ENCODE results near the gene USP50. TPM values are rescaled to one million over a fixed set of nuclear protein-coding genes. Genes with fewer than 3 reads are reported as not detected.

Gene USP50
- total and polyA plus RNA-seq, 4 donors: 0.42 to 0.93 TPM; not detected in 2

DNA sequence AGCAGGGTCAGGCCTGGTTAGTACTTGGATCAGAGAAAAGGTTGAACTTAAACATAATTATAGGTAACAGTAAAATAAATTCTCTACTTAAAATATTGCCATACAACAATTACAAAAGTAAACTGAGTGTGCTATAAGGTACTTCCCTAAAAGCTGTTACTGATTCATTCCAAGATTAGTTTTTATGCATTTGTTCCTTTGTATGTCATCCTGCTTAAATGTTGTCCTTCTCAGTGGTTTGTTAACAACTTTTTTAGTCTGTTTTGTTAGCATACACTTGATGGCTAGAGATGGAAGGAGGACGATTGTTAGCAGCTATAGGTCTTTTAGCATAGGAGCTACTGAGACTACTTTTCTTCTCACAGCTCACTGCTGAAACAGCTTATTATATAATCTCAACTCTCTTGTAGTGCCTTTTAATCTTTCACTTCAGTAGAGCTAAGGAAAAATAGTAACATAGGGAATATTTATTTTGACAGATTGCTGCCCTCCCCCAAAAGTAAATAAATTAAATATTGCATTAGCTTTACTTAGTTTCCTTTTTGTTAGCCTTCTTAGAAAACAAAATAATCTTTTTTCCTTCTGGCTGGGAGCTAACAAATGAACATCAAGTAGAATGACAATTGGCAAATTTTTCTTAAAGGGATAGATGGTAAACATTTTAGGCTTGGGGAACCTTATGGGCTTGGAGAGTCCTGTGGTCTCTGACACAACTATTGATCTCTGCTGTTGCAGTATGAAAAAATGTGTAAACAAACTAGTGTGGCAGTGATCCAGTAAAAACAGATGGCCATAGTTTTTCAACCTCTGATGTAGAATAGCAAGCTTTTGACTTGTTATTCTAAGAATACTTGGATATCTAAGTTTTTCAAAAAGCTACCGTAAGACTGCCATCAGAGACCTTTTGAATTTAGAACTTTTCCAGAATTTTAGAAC, 82.8 kb downstream of the USP50 start:
- DNase-seq (ENCODE audit: low spot score): no peak
- Histone ChIP-seq H3K4me3 (ENCODE audit: low read depth in 1 of 3, low read length in 3 of 3) (no peak overlapping the region), H3K36me3 (ENCODE audit: control insufficient read depth in 4 of 4, insufficient read depth in 3 of 4, low read depth in 1 of 4, low read length in 3 of 4) (peaks cover 6 to 18% (median 11%) of the 10 kb centered on the region in 4 donors), H3K9me3 (ENCODE audit: control insufficient read depth in 4 of 4, low read length in 3 of 4) (no peaks in the 10 kb centered on the region), H3K9ac (ENCODE audit: low read depth in 1 of 2, low read length in 2 of 2) (no peak overlapping the region), H3K27ac (ENCODE audit: low read depth in 1 of 2, low read length in 2 of 2) (peak overlapping the region in 1 of 2 donors; percentile 15), H3K4me1 (ENCODE audit: control insufficient read depth in 4 of 4, insufficient read depth in 4 of 4, low read length in 3 of 4) (peaks cover 2 to 15% (median 11%) of the 10 kb centered on the region in 4 donors), H3K27me3 (ENCODE audit: control insufficient read depth in 4 of 4, insufficient read depth in 4 of 4, low read length in 3 of 4) (no peaks in the 10 kb centered on the region)
- WGBS: 27% methylated on average over 2 of the region's 2 CpGs
- no peak for TF ChIP-seq NR2F2 (IDR thresholded peaks at IDR 0.05)
- peak; percentile 16 for TF ChIP-seq SP1 (IDR thresholded peaks at IDR 0.05)
- TF ChIP-seq GABPA (IDR thresholded peaks at IDR 0.05 in 1 of 2, conservative IDR thresholded peaks at IDR 0.05 in 1 of 2): no peak
- peak in 1 of 2 donors; percentile 29 for TF ChIP-seq RAD21 (IDR thresholded peaks at IDR 0.05)
- TF ChIP-seq EGR1 (IDR thresholded peaks at IDR 0.05; ENCODE audit: low read depth in 2 of 2): no peak
- no peak for TF ChIP-seq HNF4G (IDR thresholded peaks at IDR 0.05)
- TF ChIP-seq HNF4A (conservative IDR thresholded peaks at IDR 0.05): peak in 1 of 2 donors; percentile 34
- TF ChIP-seq, protein P1, sequence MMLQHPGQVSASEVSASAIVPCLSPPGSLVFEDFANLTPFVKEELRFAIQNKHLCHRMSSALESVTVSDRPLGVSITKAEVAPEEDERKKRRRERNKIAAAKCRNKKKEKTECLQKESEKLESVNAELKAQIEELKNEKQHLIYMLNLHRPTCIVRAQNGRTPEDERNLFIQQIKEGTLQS (IDR thresholded peaks at IDR 0.05): no peak
- TF ChIP-seq JUND (IDR thresholded peaks at IDR 0.05): no peak
- peak in 1 of 2 donors; percentile 8 for TF ChIP-seq RXRA (IDR thresholded peaks at IDR 0.05)

DNA sequence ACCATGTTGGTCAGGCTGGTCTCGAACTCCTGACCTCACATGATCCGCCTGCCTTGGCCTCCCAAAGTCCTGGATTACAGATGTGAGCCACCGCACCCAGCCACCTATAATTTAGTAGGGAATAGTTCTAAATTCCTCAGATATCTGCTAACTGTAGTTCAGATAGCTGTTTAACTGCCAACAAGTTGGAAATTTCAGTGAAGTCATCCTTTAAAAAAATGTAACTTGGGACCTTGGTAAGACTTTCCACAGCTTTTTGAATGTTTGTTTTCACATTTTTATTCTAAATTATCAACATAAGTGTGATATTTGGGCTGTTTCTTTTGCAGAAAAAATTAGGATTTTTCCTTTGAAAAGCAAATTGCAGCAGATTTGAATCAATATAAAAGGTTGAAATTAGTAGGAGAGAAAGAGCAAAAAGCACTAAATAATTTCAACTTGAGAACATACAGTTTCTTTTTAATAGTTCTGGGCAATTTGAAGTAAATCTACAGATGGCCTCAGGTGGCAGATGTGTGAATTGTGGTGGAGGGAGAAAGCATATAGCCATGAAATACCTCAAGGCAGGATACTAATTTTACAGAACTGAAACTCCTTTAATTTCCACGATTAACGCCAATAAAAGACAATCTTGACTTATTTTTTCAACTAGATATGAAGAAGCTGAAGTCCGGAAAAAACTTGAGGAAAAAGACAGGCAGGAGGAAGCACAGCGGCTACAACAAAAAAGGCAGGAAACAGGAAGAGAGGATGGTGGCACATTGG, 87.9 kb downstream of the USP50 start:
- Histone ChIP-seq H3K9ac (ENCODE audit: low read depth in 1 of 2, low read length in 2 of 2) (no peak overlapping the region), H3K27me3 (ENCODE audit: control insufficient read depth in 4 of 4, insufficient read depth in 4 of 4, low read length in 3 of 4) (no peaks in the 10 kb centered on the region), H3K27ac (ENCODE audit: low read depth in 1 of 2, low read length in 2 of 2) (no peak overlapping the region), H3K4me1 (ENCODE audit: control insufficient read depth in 4 of 4, insufficient read depth in 4 of 4, low read length in 3 of 4) (peaks cover 2 to 8% (median 5%) of the 10 kb centered on the region in 4 donors), H3K4me3 (ENCODE audit: low read depth in 1 of 3, low read length in 3 of 3) (no peak overlapping the region), H3K9me3 (ENCODE audit: control insufficient read depth in 4 of 4, low read length in 3 of 4) (no peaks in the 10 kb centered on the region), H3K36me3 (ENCODE audit: control insufficient read depth in 4 of 4, insufficient read depth in 3 of 4, low read depth in 1 of 4, low read length in 3 of 4) (peaks cover 2 to 19% (median 16%) of the 10 kb centered on the region in 4 donors)
- WGBS: 90% methylated on average over 7 of the region's 7 CpGs
- no peak for DNase-seq (ENCODE audit: low spot score)
- no peak for TF ChIP-seq RAD21 (IDR thresholded peaks at IDR 0.05)
- TF ChIP-seq RXRA (IDR thresholded peaks at IDR 0.05): no peak
- TF ChIP-seq FOXA2 (IDR thresholded peaks at IDR 0.05): no peak
- TF ChIP-seq, protein P1 (IDR thresholded peaks at IDR 0.05): no peak
- TF ChIP-seq HNF4G (IDR thresholded peaks at IDR 0.05): no peak
- TF ChIP-seq, protein P2, sequence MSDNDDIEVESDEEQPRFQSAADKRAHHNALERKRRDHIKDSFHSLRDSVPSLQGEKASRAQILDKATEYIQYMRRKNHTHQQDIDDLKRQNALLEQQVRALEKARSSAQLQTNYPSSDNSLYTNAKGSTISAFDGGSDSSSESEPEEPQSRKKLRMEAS (IDR thresholded peaks at IDR 0.05): no peak
- TF ChIP-seq YY1 (IDR thresholded peaks at IDR 0.05): no peak
- TF ChIP-seq GABPA (IDR thresholded peaks at IDR 0.05 in 1 of 2, conservative IDR thresholded peaks at IDR 0.05 in 1 of 2): no peak
- TF ChIP-seq, protein P3, sequence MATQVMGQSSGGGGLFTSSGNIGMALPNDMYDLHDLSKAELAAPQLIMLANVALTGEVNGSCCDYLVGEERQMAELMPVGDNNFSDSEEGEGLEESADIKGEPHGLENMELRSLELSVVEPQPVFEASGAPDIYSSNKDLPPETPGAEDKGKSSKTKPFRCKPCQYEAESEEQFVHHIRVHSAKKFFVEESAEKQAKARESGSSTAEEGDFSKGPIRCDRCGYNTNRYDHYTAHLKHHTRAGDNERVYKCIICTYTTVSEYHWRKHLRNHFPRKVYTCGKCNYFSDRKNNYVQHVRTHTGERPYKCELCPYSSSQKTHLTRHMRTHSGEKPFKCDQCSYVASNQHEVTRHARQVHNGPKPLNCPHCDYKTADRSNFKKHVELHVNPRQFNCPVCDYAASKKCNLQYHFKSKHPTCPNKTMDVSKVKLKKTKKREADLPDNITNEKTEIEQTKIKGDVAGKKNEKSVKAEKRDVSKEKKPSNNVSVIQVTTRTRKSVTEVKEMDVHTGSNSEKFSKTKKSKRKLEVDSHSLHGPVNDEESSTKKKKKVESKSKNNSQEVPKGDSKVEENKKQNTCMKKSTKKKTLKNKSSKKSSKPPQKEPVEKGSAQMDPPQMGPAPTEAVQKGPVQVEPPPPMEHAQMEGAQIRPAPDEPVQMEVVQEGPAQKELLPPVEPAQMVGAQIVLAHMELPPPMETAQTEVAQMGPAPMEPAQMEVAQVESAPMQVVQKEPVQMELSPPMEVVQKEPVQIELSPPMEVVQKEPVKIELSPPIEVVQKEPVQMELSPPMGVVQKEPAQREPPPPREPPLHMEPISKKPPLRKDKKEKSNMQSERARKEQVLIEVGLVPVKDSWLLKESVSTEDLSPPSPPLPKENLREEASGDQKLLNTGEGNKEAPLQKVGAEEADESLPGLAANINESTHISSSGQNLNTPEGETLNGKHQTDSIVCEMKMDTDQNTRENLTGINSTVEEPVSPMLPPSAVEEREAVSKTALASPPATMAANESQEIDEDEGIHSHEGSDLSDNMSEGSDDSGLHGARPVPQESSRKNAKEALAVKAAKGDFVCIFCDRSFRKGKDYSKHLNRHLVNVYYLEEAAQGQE (IDR thresholded peaks at IDR 0.05): no peak
- no peak for TF ChIP-seq FOXA1 (IDR thresholded peaks at IDR 0.05)
- TF ChIP-seq HNF4A (conservative IDR thresholded peaks at IDR 0.05): no peak
- TF ChIP-seq JUND (IDR thresholded peaks at IDR 0.05): no peak
- no peak for TF ChIP-seq EGR1 (IDR thresholded peaks at IDR 0.05; ENCODE audit: low read depth in 2 of 2)
- no peak for TF ChIP-seq NR2F2 (IDR thresholded peaks at IDR 0.05)
- TF ChIP-seq, protein P4, sequence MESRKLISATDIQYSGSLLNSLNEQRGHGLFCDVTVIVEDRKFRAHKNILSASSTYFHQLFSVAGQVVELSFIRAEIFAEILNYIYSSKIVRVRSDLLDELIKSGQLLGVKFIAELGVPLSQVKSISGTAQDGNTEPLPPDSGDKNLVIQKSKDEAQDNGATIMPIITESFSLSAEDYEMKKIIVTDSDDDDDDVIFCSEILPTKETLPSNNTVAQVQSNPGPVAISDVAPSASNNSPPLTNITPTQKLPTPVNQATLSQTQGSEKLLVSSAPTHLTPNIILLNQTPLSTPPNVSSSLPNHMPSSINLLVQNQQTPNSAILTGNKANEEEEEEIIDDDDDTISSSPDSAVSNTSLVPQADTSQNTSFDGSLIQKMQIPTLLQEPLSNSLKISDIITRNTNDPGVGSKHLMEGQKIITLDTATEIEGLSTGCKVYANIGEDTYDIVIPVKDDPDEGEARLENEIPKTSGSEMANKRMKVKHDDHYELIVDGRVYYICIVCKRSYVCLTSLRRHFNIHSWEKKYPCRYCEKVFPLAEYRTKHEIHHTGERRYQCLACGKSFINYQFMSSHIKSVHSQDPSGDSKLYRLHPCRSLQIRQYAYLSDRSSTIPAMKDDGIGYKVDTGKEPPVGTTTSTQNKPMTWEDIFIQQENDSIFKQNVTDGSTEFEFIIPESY (IDR thresholded peaks at IDR 0.05): no peak
- no peak for TF ChIP-seq TAF1 (conservative IDR thresholded peaks at IDR 0.05)
- TF ChIP-seq SP1 (IDR thresholded peaks at IDR 0.05): no peak
